ENCODE measurements around the gene TNFRSF25. TPM values are rescaled to one million over a fixed set of nuclear protein-coding genes. Genes with fewer than 3 reads are reported as not detected.

The TNFRSF25 gene
- total RNA-seq, 1 experiment from 2014 or later, result 12.9 TPM

DNA sequence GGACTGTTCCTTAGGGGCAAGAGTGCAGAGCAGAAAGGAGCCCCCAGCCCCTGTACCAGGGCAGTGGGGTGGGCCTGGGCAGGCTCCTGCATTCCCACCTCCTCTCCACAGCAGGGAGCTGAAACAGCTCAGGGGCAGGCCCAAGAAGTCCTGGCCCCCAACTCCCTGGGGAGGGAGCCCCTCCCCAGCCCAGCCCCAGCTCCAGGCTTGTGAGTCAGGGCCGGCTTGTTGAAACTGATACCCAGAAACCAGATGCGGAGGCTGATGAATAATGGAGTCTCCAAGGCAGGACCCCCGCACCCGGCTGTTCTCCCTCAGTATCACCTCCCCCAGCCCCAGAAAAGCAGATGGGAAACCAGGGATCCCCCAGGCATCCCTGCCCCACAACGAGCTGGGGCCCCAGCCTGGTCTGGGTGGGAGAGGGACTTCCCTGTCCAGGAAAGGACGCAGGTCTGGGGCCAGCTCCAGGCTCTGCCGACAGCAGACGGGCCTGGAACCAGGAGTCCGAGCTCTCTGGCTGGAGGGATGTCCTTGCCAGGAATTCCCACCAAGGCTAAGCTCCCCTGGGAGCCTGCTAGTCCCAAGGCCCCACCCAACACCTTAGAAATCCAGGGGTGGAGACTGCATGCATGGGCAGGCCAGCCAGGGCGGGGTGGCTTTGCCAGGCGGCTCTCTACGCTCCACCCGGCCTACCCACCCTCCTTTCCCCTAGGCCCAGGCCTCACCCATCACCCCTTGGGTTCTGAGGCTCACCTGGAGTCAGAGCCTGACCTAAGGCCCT, 22.8 kb upstream of the TNFRSF25 start:
- DNase-seq (ENCODE audit: low read depth), result no peak

- no peak for DNase-seq (ENCODE audit: low read depth)
These were observed 22.0 kb upstream of the TNFRSF25 start for GRCh38 chr1:6487804-6488484.

- DNase-seq (ENCODE audit: low read depth), result peak; percentile 69
These were observed 20.5 kb upstream of the TNFRSF25 start for GRCh38 chr1:6486433-6487011.

- no peak for DNase-seq (ENCODE audit: low read depth)
These were observed 19.5 kb upstream of the TNFRSF25 start for GRCh38 chr1:6485168-6486101.

GRCh38 chr1:6484826-6485167, 18.8 kb upstream of the TNFRSF25 start:
- no peak for DNase-seq (ENCODE audit: low read depth)

DNA sequence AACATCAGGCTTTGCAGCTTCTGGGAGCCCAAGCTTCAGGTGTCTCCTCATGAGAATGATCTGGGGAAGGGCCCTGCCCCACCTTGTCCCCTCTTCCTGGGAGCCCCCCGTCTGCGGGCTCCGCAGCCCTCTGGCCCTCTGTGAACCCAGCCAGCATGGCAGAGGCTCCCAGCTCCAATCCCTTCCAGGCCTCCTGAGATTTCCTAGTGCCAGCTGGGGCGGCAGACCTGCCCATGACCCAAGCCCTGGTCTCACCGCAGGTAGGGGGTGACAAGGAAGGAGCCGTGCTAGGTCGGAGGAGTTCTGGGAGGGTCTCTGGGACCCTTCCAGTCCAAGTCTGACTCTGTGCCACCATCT, 17.8 kb upstream of the TNFRSF25 start:
- no peak for DNase-seq (ENCODE audit: low read depth)

- DNase-seq (ENCODE audit: low read depth), result no peak
These were observed 17.2 kb upstream of the TNFRSF25 start for GRCh38 chr1:6483017-6483760.

DNA sequence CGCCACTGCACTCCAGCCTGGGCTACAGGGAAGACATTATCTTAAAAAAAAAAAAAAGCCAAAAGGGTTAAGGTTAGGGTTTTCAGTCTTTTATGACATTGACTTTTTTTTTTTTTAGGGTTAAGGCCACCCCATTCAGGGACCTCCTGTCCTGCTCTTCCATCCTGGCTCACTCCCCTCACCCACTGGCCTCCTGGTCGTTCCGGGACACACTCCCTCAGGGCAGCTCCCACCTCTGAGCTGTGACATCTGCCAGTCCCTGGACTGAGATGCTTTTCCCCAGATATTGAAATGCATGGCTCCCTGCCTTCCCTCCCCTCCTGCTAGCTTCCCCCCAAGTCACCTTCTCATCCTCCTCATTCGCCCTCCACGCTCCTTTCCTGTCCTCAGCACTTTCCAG, 15.8 kb upstream of the TNFRSF25 start:
- no peak for DNase-seq (ENCODE audit: low read depth)

DNA sequence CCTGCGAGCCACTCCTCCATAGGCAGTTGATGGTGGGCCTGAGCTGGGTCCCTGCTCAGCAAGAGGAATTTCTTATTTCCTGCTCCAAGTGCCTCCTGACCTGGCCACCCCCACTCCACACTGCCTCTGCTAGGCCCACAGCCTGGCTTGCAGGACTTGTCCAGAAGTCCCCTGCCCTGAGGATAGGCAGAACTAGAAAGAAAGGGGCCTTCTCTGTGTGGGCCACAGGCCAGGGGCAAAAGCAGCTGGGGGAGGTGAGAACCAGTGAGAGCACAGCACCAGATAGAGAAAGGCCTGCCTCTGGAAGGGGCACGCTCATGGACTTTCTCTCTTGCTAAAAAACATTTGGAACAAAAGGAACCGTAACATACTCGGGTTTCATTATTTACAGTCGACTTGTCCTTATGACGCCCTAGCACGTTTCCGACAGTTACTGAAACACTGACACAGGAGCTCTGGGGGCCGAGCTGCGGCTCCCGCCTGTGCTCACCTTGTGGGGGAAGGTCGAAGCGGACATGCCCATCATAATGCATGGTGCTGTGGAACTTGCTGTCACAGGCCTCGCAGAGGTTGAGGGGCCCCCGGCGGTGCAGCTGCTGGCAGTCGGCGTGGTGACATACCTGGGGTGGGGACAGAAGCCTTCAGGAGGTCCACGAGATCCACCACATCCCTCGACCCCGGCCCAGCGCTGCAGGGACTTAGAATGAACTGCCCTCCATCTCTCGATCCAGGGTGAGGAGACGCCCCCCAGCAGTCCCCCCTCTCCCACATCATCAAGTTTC, 11.3 kb upstream of the TNFRSF25 start:
- DNase-seq (ENCODE audit: low read depth), result no peak

GRCh38 chr1:6476483-6476882, 10.5 kb upstream of the TNFRSF25 start:
- DNase-seq (ENCODE audit: low read depth), result no peak

DNA sequence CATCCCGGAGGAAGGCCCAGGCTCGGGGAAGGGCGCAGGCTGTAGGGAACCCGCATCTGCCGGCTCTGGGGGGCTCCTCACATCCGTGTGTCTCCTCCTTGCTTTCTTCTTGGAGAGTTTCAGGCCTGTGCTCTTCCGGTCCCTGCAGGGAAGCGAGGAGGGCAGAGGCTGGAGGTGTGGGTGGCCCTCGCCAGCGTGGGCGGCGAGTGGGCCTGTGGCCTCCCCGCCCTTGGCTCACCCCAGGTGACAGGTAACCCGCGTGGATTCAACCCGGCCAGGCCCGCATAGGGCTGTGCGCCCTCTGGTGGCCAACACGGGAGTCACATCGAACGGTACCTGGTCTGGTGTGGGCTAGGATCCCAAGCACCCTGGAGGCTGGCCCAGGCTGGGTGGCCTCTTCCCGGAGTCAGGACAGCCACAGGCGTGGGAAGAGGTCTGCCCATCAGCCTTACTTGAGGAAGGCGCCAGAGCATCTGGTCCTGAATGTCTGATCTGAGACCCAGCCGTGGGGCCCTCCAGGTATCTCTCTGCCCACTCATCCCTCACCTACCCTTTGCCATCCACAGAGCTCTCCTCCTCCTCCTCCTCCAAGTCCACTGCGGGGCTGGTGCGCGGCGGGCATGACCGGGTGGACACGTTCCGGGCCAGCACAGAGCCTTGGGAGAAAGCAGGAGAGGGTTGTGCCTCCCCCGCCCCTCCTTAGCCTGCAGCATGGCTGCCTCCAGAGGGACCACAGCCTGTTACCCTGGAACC, 9.6 kb upstream of the TNFRSF25 start:
- DNase-seq (ENCODE audit: low read depth), result no peak

GRCh38 chr1:6474815-6475282, 8.9 kb upstream of the TNFRSF25 start:
- DNase-seq (ENCODE audit: low read depth), result no peak

DNA sequence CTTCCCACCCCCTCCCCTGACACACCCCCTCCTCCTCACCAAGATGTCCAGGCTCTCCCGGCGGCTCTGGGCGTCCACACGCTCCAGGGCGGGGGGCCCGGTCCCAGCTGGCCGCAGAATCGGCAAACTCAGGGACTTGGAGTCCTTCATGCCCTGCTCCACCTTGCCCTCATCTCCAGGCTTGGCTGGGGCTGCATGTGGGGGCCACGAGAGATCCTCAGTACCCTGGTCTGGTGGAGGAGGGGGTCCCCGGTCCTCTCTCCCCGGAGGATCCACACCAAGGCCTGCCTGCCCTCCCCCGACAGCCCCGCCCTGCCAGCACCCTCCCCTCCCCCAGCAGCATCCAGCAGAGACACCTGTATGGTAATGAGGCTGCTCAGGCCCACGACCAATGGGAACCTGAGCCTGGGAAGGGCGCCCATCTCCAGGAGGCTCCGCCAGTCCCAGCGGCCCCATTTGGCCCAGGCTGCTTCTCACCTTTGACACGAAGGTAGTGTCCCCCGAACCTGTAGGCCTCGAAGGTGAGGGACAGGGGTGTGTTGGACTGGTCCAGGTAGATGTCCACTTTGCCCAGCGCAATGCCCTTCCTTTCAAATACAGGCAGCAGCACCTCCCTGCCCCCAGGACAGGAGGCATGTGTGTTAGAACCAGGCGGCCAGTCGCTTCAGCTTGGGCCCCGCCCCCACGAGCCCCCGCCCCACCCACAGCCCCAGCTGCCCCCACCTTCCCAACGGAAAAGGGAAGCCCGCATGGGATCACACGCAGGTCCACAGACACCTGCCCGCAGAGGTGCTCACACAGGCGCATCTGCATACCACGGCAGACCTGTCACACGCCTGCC, 8.2 kb upstream of the TNFRSF25 start:
- no peak for DNase-seq (ENCODE audit: low read depth)

GRCh38 chr1:6473156-6473555, 7.2 kb upstream of the TNFRSF25 start:
- DNase-seq (ENCODE audit: low read depth), result no peak

- no peak for DNase-seq (ENCODE audit: low read depth)
These were observed 6.4 kb upstream of the TNFRSF25 start for GRCh38 chr1:6472391-6472790.

DNA sequence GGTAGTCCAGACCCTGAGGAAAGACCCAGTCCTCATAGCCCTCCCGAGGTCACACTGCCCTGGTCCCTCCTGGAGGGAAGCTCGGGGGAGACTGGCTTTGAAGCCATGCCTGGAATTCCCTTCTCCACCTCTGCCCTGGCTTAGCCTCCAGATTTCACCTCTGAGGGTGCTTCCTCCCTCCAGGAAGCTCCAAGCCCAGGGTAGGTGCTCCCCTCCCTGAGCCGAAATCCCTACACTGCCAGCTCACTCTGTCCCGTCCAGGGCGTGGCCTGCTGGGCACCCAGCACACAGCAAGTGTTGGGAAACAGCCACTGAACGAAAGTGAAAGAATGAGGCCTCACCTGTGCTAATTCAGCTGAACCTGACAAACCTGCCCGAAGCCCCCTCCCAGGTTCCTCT, 6.0 kb upstream of the TNFRSF25 start:
- DNase-seq (ENCODE audit: low read depth), result no peak

- no peak for DNase-seq (ENCODE audit: low read depth)
These were observed 5.4 kb upstream of the TNFRSF25 start for GRCh38 chr1:6471086-6471969.
